BE2C (cell line): ENCODE results near the gene UBTD1.

Experiments used
- DNase-seq: peaks from one replicate; pipeline ENCODE4 v3.0.0-alpha.2; 2020
- H3K27me3 ChIP-seq: fragments of 250-450 bp; sonication (Bioruptor Pico); 2 replicates; pipeline ENCODE4 v1.5.1; 2020; ENCODE audit warnings: mild to moderate bottlenecking
- H3K36me3 ChIP-seq: fragments of 250-450 bp; sonication (Bioruptor Pico); 2 replicates; pipeline ENCODE4 v1.5.1; 2020; ENCODE audit warnings: mild to moderate bottlenecking
- H3K4me1 ChIP-seq: fragments of 250-450 bp; sonication (Bioruptor Pico); 2 replicates; pipeline ENCODE4 v1.5.1; 2020
- H3K4me3 ChIP-seq: 2 replicates; pipeline ENCODE4 v1.5.1; 2011; ENCODE audit warnings: low read depth, low read length
- H3K9me3 ChIP-seq: fragments of 250-450 bp; sonication (Bioruptor Pico); 2 replicates; pipeline ENCODE4 v1.5.1; 2020
- CTCF ChIP-seq: IDR thresholded peaks from 2 replicates; pipeline ENCODE4 v1.5.1; 2012; ENCODE audit warnings: mild to moderate bottlenecking, low read depth, low read length

The UBTD1 gene

DNA sequence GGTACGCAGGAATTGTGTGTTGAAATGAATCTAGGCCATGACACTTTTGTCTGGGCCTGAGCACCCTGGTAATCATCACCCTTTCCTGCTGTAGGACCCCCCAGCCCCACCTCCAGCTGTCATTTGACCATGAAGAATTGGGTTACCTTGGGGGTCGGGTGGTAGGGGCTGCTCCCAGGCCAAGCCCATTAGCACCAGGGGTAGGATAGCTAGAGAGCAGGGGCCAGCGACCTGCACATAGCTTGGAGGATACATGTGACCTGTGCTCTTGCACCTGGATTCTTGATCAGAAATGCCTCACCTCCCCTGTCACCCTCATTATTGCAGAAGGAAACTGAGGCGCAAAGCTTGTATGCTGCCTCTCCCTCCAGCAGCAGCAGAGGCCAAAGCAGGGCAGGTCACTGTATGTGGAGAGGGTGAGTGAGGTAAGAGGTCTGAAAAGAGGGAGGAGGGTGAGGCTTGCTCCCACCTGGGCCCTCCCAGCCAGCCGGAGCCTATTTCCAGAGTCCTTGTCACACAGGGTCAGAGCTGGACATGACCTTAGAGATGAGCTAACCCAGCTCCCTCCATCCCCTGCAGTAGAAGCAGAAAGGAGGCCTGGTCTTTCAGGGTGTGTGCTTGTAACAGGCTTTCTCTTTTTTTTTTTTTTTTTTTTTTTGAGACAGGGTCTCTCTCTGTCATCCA lies 38.6 kb downstream of the UBTD1 start:
- Histone ChIP-seq H3K36me3 (no peaks in the 10 kb centered on the region), H3K4me1 (peaks cover 11% of the 10 kb centered on the region), H3K4me3 (no peak overlapping the region), H3K9me3 (no peaks in the 10 kb centered on the region), H3K27me3 (no peaks in the 10 kb centered on the region)
- DNase-seq = no peak
- TF ChIP-seq CTCF = no peak

DNA sequence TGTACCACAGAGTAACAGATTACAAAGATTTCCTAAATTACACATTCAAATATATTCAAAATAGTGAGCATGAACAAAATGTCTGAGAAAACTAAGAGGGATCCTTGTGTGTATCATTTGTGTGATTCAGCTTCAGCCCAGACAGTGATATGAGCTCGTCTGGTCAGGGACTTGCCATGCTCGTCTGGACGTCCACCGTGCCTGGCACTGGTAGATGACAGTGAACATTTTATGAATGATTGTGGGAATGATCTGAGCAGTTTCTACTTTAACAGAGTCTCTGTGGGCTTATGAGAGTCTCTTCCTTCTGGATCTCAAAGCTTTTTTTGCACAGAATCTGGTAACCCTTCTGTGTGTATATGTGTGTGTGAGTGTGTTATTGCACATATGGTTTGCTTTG lies 39.7 kb downstream of the UBTD1 start:
- no peaks in the 10 kb centered on the region for H3K36me3 ChIP-seq
- no peaks in the 10 kb centered on the region for H3K9me3 ChIP-seq
- TF ChIP-seq CTCF = no peak
- no peaks in the 10 kb centered on the region for H3K27me3 ChIP-seq
- H3K4me3 ChIP-seq = no peak overlapping the region
- H3K4me1 ChIP-seq = peaks cover 22% of the 10 kb centered on the region
- no peak for DNase-seq

DNA sequence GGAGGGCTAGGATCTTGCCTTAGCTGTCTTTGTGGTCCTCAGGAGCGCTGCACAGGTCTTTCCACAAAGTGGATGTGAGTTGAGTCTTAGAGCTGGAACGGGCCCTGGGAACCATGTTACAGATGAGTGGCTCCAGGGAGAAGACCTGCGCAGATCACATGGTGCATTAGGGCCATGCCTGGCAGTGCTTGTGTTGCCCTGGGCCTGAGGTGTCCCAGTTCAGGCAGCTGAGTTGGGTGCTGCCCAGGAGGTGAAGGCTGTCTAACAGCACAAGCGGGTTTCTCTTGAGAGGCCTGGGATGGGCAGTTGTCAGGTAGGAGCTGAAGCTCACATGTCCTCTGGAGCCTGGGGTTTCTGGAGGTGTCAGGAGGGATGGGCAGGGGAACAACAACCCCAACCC lies 40.1 kb downstream of the UBTD1 start:
- no peak overlapping the region for H3K4me3 ChIP-seq
- H3K27me3 ChIP-seq = no peaks in the 10 kb centered on the region
- peaks cover 23% of the 10 kb centered on the region for H3K4me1 ChIP-seq
- peak; percentile 45 for DNase-seq
- no peaks in the 10 kb centered on the region for H3K36me3 ChIP-seq
- H3K9me3 ChIP-seq = no peaks in the 10 kb centered on the region
- TF ChIP-seq CTCF = no peak

GRCh38 chr10:97539523-97540200 lies 40.9 kb downstream of the UBTD1 start:
- DNase-seq = no peak
- peaks cover 23% of the 10 kb centered on the region for H3K4me1 ChIP-seq
- H3K36me3 ChIP-seq = no peaks in the 10 kb centered on the region
- no peaks in the 10 kb centered on the region for H3K9me3 ChIP-seq
- no peak for TF ChIP-seq CTCF
- H3K4me3 ChIP-seq = no peak overlapping the region
- no peaks in the 10 kb centered on the region for H3K27me3 ChIP-seq

- H3K27me3 ChIP-seq = no peaks in the 10 kb centered on the region
- no peaks in the 10 kb centered on the region for H3K9me3 ChIP-seq
- peaks cover 23% of the 10 kb centered on the region for H3K4me1 ChIP-seq
- no peaks in the 10 kb centered on the region for H3K36me3 ChIP-seq
- no peak for DNase-seq
- TF ChIP-seq CTCF = no peak
- no peak overlapping the region for H3K4me3 ChIP-seq
Measured at GRCh38 chr10:97540669-97541500, 42.2 kb downstream of the UBTD1 start.
